GM23338 (cell line): ENCODE results near the gene RHEBL1. TPM values are rescaled to one million over a fixed set of nuclear protein-coding genes. Genes with fewer than 3 reads are reported as not detected.

Experiments used
- ATAC-seq: fragments of 200-7000 bp; cut with Tn5 transposase; 3 replicates; pipeline ENCODE4 v1.9.1; 2020
- DNase-seq: peaks from one replicate; pipeline ENCODE4 v3.0.0-alpha.2; 2015; ENCODE audit warnings: low spot score
- H2AFZ ChIP-seq: fragments of 200-600 bp; sonication (generic); 2 replicates; pipeline ENCODE4 v1.8.0; 2016; ENCODE audit warnings: antibody characterized with exemption, mild to moderate bottlenecking, moderate library complexity
- H3F3A ChIP-seq: fragments of 200-600 bp; sonication (generic); replicated peaks from 2 replicates; pipeline ENCODE4 v1.8.0; 2017; ENCODE audit warnings: antibody characterized with exemption, mixed run types, low read depth
- H3K27ac ChIP-seq: fragments of 200-600 bp; sonication (generic); 2 replicates; pipeline ENCODE4 v1.6.1; 2016; ENCODE audit warnings: low read depth
- H3K27me3 ChIP-seq: fragments of 200-600 bp; sonication (generic); 2 replicates; pipeline ENCODE4 v1.8.0; 2016; ENCODE audit warnings: mild to moderate bottlenecking, mixed run types, moderate library complexity; ENCODE audit not compliant: insufficient read depth
- H3K36me3 ChIP-seq: fragments of 200-600 bp; sonication (generic); 2 replicates; pipeline ENCODE4 v1.8.0; 2016; ENCODE audit warnings: mild to moderate bottlenecking; ENCODE audit not compliant: insufficient read depth
- H3K4me1 ChIP-seq: fragments of 200-600 bp; sonication (generic); 2 replicates; pipeline ENCODE4 v1.8.0; 2016; ENCODE audit warnings: mild to moderate bottlenecking, moderate library complexity; ENCODE audit not compliant: insufficient read depth
- H3K4me2 ChIP-seq: fragments of 200-600 bp; sonication (generic); 2 replicates; pipeline ENCODE4 v1.7.1; 2017; ENCODE audit warnings: mixed run types
- H3K4me3 ChIP-seq: fragments of 200-600 bp; sonication (generic); 2 replicates; pipeline ENCODE4 v1.6.1; 2016; ENCODE audit warnings: mixed run types
- H3K79me2 ChIP-seq: fragments of 200-600 bp; sonication (generic); replicated peaks from 2 replicates; pipeline ENCODE4 v1.8.0; 2017; ENCODE audit warnings: mild to moderate bottlenecking; ENCODE audit not compliant: insufficient read depth
- H3K9me2 ChIP-seq: fragments of 200-600 bp; sonication (generic); 2 replicates; pipeline ENCODE4 v1.8.0; 2017; ENCODE audit not compliant: insufficient read depth
- H4K20me1 ChIP-seq: fragments of 200-600 bp; sonication (generic); replicated peaks from 2 replicates; pipeline ENCODE4 v1.8.0; 2017; ENCODE audit warnings: mild to moderate bottlenecking; ENCODE audit not compliant: insufficient read depth
- H3K27ac Mint-ChIP-seq: 2 replicates; pipeline ENCODE4 v1.8.0; 2020; ENCODE audit warnings: inconsistent platforms, mild to moderate bottlenecking, moderate library complexity, mixed read lengths
- H3K27me3 Mint-ChIP-seq: 3 replicates; pipeline ENCODE4 v1.8.0; 2022; ENCODE audit warnings: low read depth, mild to moderate bottlenecking, moderate library complexity, mixed read lengths, inconsistent platforms; ENCODE audit not compliant: insufficient read depth, poor library complexity
- H3K36me3 Mint-ChIP-seq: 3 replicates; pipeline ENCODE4 v1.8.0; 2021; ENCODE audit warnings: low read depth, mild to moderate bottlenecking, inconsistent platforms, moderate library complexity, mixed read lengths
- H3K4me1 Mint-ChIP-seq: 3 replicates; pipeline ENCODE4 v1.8.0; 2020; ENCODE audit warnings: mild to moderate bottlenecking, inconsistent platforms, mixed read lengths
- H3K4me3 Mint-ChIP-seq: 3 replicates; pipeline ENCODE4 v1.8.0; 2021; ENCODE audit warnings: moderate library complexity, mild to moderate bottlenecking, inconsistent platforms, mixed read lengths
- H3K9me3 Mint-ChIP-seq: 3 replicates; pipeline ENCODE4 v1.8.0; 2020; ENCODE audit warnings: moderate library complexity, mild to moderate bottlenecking, inconsistent platforms, mixed read lengths
- CREB1 ChIP-seq: fragments of 250-450 bp; sonication (Bioruptor Pico); IDR thresholded peaks from 2 replicates; pipeline ENCODE4 v1.5.0; 2020; ENCODE audit warnings: low read depth, mild to moderate bottlenecking, moderate library complexity
- EZH2 ChIP-seq: fragments of 200-600 bp; sonication (generic); IDR thresholded peaks from one replicate; pipeline ENCODE4 v1.8.0; 2017; ENCODE audit warnings: antibody characterized with exemption, mild to moderate bottlenecking, low read depth; ENCODE audit not compliant: unreplicated experiment
- EZH2phosphoT487 ChIP-seq: fragments of 200-600 bp; sonication (generic); IDR thresholded peaks from one replicate; pipeline ENCODE4 v1.8.1; 2018; ENCODE audit warnings: antibody characterized with exemption; ENCODE audit not compliant: unreplicated experiment
- JUNB ChIP-seq: IDR thresholded peaks from one replicate; pipeline ENCODE4 v1.6.1; 2016; ENCODE audit warnings: antibody characterized with exemption; ENCODE audit not compliant: unreplicated experiment
- NANOG ChIP-seq: IDR thresholded peaks from 2 replicates; pipeline ENCODE4 v1.6.1; 2016; ENCODE audit warnings: antibody characterized with exemption, borderline replicate concordance
- POLR2AphosphoS5 ChIP-seq: IDR thresholded peaks from 2 replicates; pipeline ENCODE4 v1.6.1; 2016; ENCODE audit warnings: antibody characterized with exemption, low read depth
- STAT1 ChIP-seq: IDR thresholded peaks from one replicate; pipeline ENCODE4 v1.6.1; 2016; ENCODE audit warnings: antibody characterized with exemption; ENCODE audit not compliant: unreplicated experiment
- ZNF114 ChIP-seq: fragments of 250-450 bp; sonication (Bioruptor Pico); IDR thresholded peaks from 2 replicates; pipeline ENCODE4 v1.5.0; 2020; ENCODE audit warnings: mild to moderate bottlenecking, moderate library complexity
- ZNF331 ChIP-seq: fragments of 250-450 bp; sonication (Bioruptor Pico); IDR thresholded peaks from 2 replicates; pipeline ENCODE4 v1.5.0; 2020; ENCODE audit warnings: low read depth, mild to moderate bottlenecking, moderate library complexity
- polyA plus RNA-seq: library from polyadenylated mRNA; unstranded; fragments of >200 nt; fragmentation: Nextera tagmentation; extraction: Ambion mirVana; gene quantifications from 2 replicates; pipeline ENCODE4 v1.2.1, GENCODE V29; 2016
- total RNA-seq: library from RNA; depleted of rRNA; stranded (reverse); fragments of >200 nt; shearing (Covaris generic); gene quantifications from 2 replicates; pipeline ENCODE4 v1.2.3, GENCODE V29; 2014
- TF ChIP-seq, protein P1 (sequence below): IDR thresholded peaks from 2 replicates; pipeline ENCODE4 v1.6.1; 2016; ENCODE audit warnings: antibody characterized with exemption
- TF ChIP-seq, protein P2 (sequence below), 2 experiments: fragments of 200-600 bp in 1 of 2; sonication (generic) in 1 of 2; conservative IDR thresholded peaks; 2 replicates each; pipeline versions ENCODE4 v1.5.1 to v1.6.1; 2016 to 2017; ENCODE audit warnings: antibody characterized with exemption in 2 of 2, low read depth in 2 of 2, mild to moderate bottlenecking in 2 of 2, moderate library complexity in 1 of 2
- TF ChIP-seq, protein P3 (sequence below): IDR thresholded peaks from one replicate; pipeline ENCODE4 v1.6.1; 2018; ENCODE audit warnings: antibody characterized with exemption; ENCODE audit not compliant: unreplicated experiment
- TF ChIP-seq, protein P4 (sequence below): fragments of 250-450 bp; sonication (Bioruptor Pico); IDR thresholded peaks from 2 replicates; pipeline ENCODE4 v1.5.0; 2020; ENCODE audit warnings: mild to moderate bottlenecking, moderate library complexity

RHEBL1 gene
- total and polyA plus RNA-seq, 2 experiments from 2014 or later = 9.4 to 11.8 TPM

DNA sequence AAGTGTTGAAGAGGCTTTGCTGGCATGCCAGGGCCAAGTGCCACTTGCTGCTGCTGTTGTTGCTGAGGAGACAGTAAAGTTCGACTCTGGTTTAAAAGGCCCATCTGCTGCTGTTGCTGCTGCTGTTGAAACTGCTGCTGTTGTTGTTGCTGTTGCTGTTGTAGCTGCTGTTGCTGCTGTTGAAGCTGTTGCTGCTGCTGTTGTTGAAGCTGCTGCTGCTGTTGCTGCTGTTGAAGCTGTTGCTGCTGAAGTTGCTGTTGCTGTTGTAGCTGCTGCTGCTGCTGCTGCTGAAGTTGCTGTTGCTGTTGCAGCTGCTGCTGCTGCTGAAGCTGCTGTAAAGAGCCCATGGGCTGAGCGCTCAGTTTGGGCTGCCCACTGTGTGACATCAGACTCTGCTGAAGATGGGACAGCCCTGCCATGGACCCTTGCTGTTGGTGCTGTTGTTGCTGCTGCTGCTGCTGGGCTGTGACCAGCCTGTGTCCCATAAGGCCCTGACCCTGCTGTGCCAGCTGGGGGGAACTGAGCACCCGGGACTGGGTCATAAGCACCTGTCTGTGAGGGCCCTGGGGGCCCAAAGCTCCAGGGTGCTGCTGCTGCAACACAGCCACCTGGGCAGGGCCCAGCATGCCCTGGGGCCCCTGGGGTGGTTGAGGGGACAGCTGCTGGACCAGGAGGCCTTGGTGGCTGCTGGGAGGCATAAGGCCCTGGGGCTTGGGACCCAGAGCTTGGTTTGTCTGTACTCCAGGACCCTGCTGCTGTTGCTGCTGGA, 36.9 kb downstream of the RHEBL1 start:
- Histone ChIP-seq H4K20me1 (peaks cover 12% of the 10 kb centered on the region; the same call in 1 of the 2 replicates), H3K4me2 (no peak overlapping the region), H2AFZ (no peak overlapping the region), H3K79me2 (no peaks in the 10 kb centered on the region), H3K27me3 (no peaks in the 10 kb centered on the region), H3K4me1 (no peaks in the 10 kb centered on the region), H3K4me3 (no peak overlapping the region), H3F3A (no peaks in the 10 kb centered on the region), H3K36me3 (peaks cover 18% of the 10 kb centered on the region; the same call in 1 of the 2 replicates), H3K9me2 (no peaks in the 10 kb centered on the region), H3K27ac (no peak overlapping the region)
- Mint-ChIP-seq H3K27me3 (peaks cover 11% of the 10 kb centered on the region), H3K36me3 (peaks cover 74% of the 10 kb centered on the region), H3K9me3 (no peaks in the 10 kb centered on the region), H3K4me1 (no peaks in the 10 kb centered on the region), H3K4me3 (no peak overlapping the region), H3K27ac (no peak overlapping the region)
- TF ChIP-seq, protein P1, sequence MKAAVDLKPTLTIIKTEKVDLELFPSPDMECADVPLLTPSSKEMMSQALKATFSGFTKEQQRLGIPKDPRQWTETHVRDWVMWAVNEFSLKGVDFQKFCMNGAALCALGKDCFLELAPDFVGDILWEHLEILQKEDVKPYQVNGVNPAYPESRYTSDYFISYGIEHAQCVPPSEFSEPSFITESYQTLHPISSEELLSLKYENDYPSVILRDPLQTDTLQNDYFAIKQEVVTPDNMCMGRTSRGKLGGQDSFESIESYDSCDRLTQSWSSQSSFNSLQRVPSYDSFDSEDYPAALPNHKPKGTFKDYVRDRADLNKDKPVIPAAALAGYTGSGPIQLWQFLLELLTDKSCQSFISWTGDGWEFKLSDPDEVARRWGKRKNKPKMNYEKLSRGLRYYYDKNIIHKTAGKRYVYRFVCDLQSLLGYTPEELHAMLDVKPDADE = no peak
- TF ChIP-seq, protein P2, sequence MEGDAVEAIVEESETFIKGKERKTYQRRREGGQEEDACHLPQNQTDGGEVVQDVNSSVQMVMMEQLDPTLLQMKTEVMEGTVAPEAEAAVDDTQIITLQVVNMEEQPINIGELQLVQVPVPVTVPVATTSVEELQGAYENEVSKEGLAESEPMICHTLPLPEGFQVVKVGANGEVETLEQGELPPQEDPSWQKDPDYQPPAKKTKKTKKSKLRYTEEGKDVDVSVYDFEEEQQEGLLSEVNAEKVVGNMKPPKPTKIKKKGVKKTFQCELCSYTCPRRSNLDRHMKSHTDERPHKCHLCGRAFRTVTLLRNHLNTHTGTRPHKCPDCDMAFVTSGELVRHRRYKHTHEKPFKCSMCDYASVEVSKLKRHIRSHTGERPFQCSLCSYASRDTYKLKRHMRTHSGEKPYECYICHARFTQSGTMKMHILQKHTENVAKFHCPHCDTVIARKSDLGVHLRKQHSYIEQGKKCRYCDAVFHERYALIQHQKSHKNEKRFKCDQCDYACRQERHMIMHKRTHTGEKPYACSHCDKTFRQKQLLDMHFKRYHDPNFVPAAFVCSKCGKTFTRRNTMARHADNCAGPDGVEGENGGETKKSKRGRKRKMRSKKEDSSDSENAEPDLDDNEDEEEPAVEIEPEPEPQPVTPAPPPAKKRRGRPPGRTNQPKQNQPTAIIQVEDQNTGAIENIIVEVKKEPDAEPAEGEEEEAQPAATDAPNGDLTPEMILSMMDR (conservative IDR thresholded peaks at IDR 0.05; ENCODE audit: low read depth in 2 of 2) = no peak
- TF ChIP-seq STAT1 (no peak), JUNB (no peak), NANOG (no peak), EZH2 (no peak), CREB1 (CRISPR knock-in tag) (no peak), EZH2phosphoT487 (no peak), ZNF114 (no peak), POLR2AphosphoS5 (no peak), ZNF331 (CRISPR knock-in tag) (no peak)
- TF ChIP-seq, protein P3, sequence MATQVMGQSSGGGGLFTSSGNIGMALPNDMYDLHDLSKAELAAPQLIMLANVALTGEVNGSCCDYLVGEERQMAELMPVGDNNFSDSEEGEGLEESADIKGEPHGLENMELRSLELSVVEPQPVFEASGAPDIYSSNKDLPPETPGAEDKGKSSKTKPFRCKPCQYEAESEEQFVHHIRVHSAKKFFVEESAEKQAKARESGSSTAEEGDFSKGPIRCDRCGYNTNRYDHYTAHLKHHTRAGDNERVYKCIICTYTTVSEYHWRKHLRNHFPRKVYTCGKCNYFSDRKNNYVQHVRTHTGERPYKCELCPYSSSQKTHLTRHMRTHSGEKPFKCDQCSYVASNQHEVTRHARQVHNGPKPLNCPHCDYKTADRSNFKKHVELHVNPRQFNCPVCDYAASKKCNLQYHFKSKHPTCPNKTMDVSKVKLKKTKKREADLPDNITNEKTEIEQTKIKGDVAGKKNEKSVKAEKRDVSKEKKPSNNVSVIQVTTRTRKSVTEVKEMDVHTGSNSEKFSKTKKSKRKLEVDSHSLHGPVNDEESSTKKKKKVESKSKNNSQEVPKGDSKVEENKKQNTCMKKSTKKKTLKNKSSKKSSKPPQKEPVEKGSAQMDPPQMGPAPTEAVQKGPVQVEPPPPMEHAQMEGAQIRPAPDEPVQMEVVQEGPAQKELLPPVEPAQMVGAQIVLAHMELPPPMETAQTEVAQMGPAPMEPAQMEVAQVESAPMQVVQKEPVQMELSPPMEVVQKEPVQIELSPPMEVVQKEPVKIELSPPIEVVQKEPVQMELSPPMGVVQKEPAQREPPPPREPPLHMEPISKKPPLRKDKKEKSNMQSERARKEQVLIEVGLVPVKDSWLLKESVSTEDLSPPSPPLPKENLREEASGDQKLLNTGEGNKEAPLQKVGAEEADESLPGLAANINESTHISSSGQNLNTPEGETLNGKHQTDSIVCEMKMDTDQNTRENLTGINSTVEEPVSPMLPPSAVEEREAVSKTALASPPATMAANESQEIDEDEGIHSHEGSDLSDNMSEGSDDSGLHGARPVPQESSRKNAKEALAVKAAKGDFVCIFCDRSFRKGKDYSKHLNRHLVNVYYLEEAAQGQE = no peak
- TF ChIP-seq, protein P4, sequence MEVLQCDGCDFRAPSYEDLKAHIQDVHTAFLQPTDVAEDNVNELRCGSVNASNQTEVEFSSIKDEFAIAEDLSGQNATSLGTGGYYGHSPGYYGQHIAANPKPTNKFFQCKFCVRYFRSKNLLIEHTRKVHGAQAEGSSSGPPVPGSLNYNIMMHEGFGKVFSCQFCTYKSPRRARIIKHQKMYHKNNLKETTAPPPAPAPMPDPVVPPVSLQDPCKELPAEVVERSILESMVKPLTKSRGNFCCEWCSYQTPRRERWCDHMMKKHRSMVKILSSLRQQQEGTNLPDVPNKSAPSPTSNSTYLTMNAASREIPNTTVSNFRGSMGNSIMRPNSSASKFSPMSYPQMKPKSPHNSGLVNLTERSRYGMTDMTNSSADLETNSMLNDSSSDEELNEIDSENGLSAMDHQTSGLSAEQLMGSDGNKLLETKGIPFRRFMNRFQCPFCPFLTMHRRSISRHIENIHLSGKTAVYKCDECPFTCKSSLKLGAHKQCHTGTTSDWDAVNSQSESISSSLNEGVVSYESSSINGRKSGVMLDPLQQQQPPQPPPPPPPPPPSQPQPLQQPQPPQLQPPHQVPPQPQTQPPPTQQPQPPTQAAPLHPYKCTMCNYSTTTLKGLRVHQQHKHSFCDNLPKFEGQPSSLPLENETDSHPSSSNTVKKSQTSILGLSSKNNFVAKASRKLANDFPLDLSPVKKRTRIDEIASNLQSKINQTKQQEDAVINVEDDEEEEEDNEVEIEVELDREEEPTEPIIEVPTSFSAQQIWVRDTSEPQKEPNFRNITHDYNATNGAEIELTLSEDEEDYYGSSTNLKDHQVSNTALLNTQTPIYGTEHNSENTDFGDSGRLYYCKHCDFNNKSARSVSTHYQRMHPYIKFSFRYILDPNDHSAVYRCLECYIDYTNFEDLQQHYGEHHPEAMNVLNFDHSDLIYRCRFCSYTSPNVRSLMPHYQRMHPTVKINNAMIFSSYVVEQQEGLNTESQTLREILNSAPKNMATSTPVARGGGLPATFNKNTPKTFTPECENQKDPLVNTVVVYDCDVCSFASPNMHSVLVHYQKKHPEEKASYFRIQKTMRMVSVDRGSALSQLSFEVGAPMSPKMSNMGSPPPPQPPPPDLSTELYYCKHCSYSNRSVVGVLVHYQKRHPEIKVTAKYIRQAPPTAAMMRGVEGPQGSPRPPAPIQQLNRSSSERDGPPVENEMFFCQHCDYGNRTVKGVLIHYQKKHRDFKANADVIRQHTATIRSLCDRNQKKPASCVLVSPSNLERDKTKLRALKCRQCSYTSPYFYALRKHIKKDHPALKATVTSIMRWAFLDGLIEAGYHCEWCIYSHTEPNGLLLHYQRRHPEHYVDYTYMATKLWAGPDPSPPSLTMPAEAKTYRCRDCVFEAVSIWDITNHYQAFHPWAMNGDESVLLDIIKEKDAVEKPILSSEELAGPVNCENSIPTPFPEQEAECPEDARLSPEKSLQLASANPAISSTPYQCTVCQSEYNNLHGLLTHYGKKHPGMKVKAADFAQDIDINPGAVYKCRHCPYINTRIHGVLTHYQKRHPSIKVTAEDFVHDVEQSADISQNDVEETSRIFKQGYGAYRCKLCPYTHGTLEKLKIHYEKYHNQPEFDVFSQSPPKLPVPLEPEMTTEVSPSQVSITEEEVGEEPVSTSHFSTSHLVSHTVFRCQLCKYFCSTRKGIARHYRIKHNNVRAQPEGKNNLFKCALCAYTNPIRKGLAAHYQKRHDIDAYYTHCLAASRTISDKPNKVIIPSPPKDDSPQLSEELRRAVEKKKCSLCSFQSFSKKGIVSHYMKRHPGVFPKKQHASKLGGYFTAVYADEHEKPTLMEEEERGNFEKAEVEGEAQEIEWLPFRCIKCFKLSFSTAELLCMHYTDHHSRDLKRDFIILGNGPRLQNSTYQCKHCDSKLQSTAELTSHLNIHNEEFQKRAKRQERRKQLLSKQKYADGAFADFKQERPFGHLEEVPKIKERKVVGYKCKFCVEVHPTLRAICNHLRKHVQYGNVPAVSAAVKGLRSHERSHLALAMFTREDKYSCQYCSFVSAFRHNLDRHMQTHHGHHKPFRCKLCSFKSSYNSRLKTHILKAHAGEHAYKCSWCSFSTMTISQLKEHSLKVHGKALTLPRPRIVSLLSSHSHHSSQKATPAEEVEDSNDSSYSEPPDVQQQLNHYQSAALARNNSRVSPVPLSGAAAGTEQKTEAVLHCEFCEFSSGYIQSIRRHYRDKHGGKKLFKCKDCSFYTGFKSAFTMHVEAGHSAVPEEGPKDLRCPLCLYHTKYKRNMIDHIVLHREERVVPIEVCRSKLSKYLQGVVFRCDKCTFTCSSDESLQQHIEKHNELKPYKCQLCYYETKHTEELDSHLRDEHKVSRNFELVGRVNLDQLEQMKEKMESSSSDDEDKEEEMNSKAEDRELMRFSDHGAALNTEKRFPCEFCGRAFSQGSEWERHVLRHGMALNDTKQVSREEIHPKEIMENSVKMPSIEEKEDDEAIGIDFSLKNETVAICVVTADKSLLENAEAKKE (CRISPR knock-in tag) = no peak
- ATAC-seq (no peak), DNase-seq (no peak)
